ENCODE results near the gene PDGFA. TPM values are rescaled to one million over a fixed set of nuclear protein-coding genes. Genes with fewer than 3 reads are reported as not detected.

PDGFA gene
- total and polyA plus RNA-seq, 7 donors: 9.1 to 30.4 (median 15.9) TPM

DNA sequence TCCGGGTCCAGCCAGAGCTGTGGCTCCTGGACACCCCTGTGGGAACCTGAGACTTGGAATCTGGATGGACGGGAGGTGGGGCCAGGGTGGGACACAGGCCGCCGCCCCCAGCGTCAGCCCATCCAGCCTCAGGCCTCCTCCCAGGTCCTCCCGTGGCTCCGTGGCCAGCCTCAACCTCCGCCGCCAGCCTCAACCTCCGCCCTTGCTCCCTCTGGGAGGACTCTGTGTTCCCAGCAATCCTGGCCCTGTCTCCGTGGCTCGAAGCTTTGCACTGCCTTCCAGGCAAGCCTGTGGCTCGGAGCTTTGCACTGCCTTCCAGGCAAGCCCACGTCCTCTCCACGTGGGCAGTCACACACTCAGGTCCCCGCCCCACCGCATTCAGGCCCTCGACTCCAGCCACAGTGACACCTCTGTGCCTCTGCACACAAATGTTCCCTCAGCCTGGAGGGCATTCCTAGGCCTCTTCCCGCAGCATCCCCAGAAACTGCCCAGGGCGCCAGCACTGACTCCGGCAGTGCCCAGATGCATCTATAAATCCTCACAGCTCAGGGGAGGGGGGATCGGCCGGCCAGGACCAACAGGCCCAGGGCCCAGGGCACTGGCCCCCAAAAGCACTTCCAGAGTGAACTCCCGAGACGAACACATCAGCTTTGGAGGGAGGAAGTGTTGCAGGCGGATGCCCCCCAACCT is 44.7 kb upstream of the PDGFA start:
- WGBS, 3 donors: 62 to 78% (median 64%) methylated on average over 26 of the region's 26 CpGs
- H3K27ac ChIP-seq: no peak overlapping the region
- TF ChIP-seq CTCF (IDR thresholded peaks at IDR 0.05): no peak
- H3K4me3 ChIP-seq: no peak overlapping the region
- no peak for ATAC-seq
- intact Hi-C loops (cut with DNase I): loop anchor here in 1 of 2 donors (10.0 kb wide), 1 partner anchor 220 kb away; no protein-coding TSS in a partner anchor
- no peaks in the 10 kb centered on the region for H3K9me3 ChIP-seq
- H3K36me3 ChIP-seq (ENCODE audit: insufficient read depth in 1 of 2, low read depth in 1 of 2): no peaks in the 10 kb centered on the region
- peaks cover 0 to 16% (median 0%) of the 10 kb centered on the region in 3 donors for H3K27me3 ChIP-seq (ENCODE audit: insufficient read depth in 3 of 3, low read length in 2 of 3)
- no peak for DNase-seq
- peaks cover 5% of the 10 kb centered on the region for H3K4me1 ChIP-seq

- Histone ChIP-seq H3K4me3 (no peak overlapping the region), H3K27ac (no peak overlapping the region), H3K36me3 (ENCODE audit: insufficient read depth in 1 of 2, low read depth in 1 of 2) (no peaks in the 10 kb centered on the region), H3K4me1 (peaks cover 3% of the 10 kb centered on the region), H3K27me3 (ENCODE audit: insufficient read depth in 3 of 3, low read length in 2 of 3) (peaks cover 0 to 10% (median 0%) of the 10 kb centered on the region in 3 donors), H3K9me3 (no peaks in the 10 kb centered on the region)
- ATAC-seq (no peak), DNase-seq (no peak)
- no peak for TF ChIP-seq CTCF (IDR thresholded peaks at IDR 0.05)
- 81 to 90% (median 83%) methylated on average over 11 of the region's 11 CpGs for WGBS, 3 donors
- intact Hi-C loops (cut with DNase I): loop anchor here in 1 of 2 donors (10.0 kb wide), 1 partner anchor 219 kb away; no protein-coding TSS in a partner anchor
Observed at GRCh38 chr7:563629-564170, 44.1 kb upstream of the PDGFA start.

GRCh38 chr7:562789-563628 is 43.4 kb upstream of the PDGFA start:
- no peak for DNase-seq
- H3K27ac ChIP-seq: no peak overlapping the region

GRCh38 chr7:562374-562675 is 42.7 kb upstream of the PDGFA start:
- DNase-seq (no peak), ATAC-seq (no peak)
- Histone ChIP-seq H3K4me3 (no peak overlapping the region), H3K9me3 (no peaks in the 10 kb centered on the region), H3K27ac (no peak overlapping the region), H3K27me3 (ENCODE audit: insufficient read depth in 3 of 3, low read length in 2 of 3) (no peaks in the 10 kb centered on the region), H3K36me3 (ENCODE audit: insufficient read depth in 1 of 2, low read depth in 1 of 2) (no peaks in the 10 kb centered on the region), H3K4me1 (no peaks in the 10 kb centered on the region)
- WGBS, 3 donors: 88 to 89% (median 88%) methylated on average over 7 of the region's 7 CpGs
- intact Hi-C loops (cut with DNase I): loop anchor here in 1 of 2 donors (10.0 kb wide), 1 partner anchor 218 kb away; no protein-coding TSS in a partner anchor
- TF ChIP-seq CTCF (IDR thresholded peaks at IDR 0.05): no peak

More at GRCh38 chr7:562789-563628, 43.4 kb upstream of the PDGFA start:
- 85 to 92% (median 91%) methylated on average over 17 of the region's 17 CpGs for WGBS, 3 donors
- H3K4me1 ChIP-seq: no peaks in the 10 kb centered on the region
- TF ChIP-seq CTCF (IDR thresholded peaks at IDR 0.05): no peak
- ATAC-seq: no peak
- no peak overlapping the region for H3K4me3 ChIP-seq
- H3K9me3 ChIP-seq: no peaks in the 10 kb centered on the region
- intact Hi-C loops (cut with DNase I): loop anchor here in 1 of 2 donors (10.0 kb wide), 1 partner anchor 218 kb away; no protein-coding TSS in a partner anchor
- peaks cover 0 to 3% (median 0%) of the 10 kb centered on the region in 3 donors for H3K27me3 ChIP-seq (ENCODE audit: insufficient read depth in 3 of 3, low read length in 2 of 3)
- no peaks in the 10 kb centered on the region for H3K36me3 ChIP-seq (ENCODE audit: insufficient read depth in 1 of 2, low read depth in 1 of 2)
